NCI-H187 (cell line): ENCODE measurements around the gene TBC1D2B.

Experiments used
- DNase-seq, 2 experiments: peaks; one replicate each; lab custom pipeline; 2025; lab: John Stamatoyannopoulos, UW

TBC1D2B gene

DNA sequence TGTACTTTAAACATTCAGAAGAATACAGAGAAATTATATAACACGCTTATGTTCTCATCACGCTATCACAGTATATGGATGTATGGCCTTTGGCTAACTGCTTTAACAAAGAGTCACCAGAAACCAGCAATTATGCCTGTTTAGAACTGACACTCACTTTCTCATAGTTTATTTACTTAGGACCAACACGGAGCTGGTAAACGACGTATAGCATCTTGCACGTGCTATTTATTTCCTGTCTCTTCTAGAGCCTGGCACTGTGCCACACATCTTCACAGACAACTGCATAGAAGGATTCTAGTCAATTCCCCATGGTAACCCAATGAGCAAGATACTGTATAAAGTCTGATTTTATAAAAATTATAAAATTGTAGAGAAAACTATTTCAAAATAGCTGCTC, 43.6 kb downstream of the TBC1D2B start:
- no peak for DNase-seq

DNA sequence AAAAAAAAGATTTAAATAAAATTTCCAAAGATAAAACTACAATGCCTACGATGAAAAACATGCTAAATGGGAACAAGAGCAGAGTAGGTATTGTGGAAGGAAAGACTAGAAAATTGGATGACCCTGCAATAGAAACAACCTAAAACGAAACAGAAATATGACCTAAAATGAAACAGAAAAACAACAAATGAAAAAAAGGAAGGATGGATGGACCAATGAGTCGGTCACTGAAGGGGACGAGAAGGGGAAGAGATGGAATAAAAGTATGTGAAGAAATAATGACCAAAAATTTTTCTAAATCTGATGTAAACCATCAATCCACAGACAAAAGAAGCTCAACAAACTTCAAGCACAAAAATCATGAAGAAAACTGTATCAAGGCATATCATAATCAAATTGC, 44.8 kb downstream of the TBC1D2B start:
- no peak for DNase-seq

DNA sequence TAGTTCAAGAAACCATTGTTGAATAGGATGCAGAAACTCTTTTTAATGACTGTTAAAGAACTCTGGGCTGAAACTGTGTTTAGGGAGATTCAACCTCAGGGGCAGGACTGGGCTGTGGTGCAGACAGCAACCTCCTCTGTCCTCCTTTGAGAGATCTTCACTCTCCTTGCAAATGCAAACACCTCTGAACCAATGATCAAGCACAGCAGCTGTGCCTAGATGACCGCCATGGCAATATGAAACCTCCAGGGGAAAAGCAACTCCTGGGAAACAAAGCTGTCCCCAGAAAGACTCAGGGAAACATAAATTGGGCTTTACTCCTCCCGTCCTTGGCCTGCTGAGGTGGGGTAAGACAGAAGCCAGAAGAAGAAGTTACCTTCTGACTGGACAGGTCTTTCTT, 52.6 kb downstream of the TBC1D2B start:
- DNase-seq: no peak

DNA sequence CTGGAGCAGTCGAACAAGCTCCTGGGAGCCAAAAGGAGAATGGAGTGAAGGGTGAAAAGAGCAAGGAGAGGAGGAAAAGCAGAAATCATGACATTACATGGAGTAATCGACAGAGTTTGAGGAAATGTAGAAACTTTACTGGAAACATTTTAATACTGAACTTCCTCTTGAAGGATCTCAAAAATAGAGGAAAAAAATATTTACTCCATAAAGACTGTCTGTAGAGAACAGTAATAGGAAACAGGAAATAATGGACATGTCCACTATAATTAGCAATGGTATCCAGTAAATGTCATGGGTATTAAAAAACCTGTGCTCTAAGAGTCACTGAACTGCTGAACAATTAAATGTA, 53.0 kb downstream of the TBC1D2B start:
- no peak for DNase-seq

DNA sequence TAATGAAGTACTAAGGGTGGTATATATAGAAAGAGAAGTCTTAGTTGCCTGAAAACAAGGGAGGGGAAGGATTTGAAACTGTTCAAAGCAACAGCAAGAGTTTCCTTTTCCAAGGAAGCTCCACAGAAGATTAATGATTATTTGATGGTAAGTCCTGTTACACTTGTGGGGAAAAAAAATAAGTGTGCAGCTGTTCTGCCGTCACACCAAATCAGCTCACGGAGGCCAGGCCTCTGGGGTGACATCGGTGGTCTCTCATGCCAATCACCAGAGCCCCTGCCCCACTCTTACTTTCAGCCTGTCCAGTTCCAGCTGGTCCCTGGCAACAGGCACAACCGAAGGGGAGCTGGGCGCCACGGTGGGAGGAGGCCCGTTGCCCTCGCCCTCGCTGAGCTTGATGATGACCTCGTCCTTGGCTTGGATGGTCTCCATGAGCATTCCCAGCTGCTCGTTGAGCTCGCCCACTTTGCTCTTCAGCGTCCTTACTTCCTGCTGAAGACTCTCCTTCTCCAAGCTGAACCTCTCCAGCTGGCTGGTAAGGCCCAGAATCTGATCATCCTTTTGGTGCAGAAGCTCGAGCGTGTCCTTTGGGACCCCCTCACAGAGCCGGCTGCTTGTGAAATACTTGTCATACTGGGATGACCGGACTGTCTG, 53.5 kb downstream of the TBC1D2B start:
- DNase-seq: no peak

DNA sequence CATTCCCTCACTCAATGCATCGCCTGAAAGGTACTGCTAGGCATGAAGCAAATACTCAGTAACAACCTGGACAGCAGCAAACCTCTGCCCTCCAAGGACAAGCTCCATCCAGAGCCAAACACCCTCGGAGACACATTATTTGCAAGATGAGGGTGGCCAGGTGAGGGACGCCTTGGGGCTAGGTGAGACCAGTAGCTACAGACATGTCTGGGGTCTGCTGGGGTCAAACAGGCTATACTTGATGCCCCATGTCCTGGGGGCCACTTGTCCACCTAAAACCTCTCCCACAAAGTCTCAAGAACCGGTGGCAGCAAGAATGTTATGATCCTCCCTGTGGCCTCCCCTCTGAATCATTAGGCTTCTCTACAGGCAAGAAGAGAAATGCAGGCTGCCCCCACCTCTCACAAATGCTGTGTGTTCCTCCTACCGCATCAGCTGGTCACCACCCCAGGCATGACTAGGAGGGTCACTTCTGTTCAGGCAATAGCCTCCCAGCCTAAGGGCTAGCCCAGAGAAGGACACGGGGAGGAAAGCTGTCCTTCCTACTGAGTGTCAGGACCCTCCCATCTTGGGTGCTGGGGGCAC, 54.3 kb downstream of the TBC1D2B start:
- DNase-seq: no peak

DNA sequence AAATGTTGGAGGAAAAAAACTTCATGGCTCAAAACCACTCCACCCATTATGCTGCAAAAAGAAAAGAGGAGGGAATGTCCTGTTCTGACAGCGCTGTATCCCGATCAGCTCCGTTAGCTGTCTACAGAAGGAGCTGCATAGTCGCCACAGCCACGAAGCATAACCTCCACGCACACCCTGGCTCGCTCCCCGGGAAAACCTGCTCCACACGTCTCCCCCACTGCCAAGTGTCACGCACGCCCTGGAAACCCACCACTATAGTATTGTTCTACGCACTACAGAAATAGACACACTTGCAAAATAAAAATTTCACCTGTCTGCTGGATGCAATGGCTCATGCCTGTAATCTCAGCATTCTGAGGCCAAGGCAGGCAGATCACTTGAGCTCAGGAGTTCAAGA, 55.8 kb downstream of the TBC1D2B start:
- DNase-seq: no peak

DNA sequence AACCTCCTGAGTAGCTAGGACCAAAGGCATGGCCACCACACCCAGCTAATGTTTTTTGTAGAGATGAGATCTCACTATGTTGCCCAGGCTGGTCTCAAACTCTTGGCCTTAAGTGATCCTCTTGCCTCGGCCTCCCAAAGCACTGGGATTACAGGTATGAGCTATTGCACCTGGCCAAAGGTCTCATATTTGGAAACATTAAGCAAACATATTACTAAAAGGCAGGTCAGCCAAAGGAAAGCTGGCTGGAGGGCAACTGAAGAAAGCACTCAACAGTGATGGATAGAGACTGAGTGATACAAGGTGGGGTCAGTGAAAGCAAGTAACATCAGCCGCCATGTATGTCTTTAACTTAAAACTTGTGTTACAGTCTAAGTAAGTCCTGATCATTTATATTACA, 57.5 kb downstream of the TBC1D2B start:
- DNase-seq: no peak

DNA sequence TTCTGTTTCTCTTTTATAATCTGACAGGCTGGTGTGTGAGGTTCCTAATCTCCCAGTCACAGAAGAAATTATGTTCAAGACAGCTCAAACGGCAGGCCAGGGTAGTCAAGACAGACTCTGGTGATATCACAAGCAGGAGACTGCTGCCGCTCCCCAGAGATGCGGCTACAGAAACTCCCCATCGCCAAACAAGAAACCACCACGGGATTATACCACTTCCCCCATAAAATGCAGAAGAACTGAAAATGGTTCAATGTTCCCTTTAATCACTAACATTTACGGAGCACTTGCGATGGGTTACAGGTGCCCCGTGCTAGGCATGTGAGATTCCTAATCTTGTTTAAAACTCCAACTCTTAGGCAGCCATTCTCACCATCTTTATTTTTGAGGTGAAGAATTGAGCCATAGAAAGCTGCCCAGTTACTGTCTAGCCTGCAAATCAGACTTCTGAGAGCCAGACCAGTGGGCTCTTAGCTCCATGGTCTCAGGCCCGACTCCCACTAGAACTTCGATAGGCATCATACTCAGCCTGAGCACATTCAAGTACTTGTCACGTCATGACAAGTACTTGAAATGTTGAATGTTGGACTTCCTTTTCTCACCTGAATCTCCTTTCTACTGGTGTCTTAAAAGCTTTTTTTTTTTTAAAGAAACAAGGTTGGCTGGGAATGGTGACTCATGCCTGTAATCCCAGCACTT, 58.4 kb downstream of the TBC1D2B start:
- DNase-seq: no peak

DNA sequence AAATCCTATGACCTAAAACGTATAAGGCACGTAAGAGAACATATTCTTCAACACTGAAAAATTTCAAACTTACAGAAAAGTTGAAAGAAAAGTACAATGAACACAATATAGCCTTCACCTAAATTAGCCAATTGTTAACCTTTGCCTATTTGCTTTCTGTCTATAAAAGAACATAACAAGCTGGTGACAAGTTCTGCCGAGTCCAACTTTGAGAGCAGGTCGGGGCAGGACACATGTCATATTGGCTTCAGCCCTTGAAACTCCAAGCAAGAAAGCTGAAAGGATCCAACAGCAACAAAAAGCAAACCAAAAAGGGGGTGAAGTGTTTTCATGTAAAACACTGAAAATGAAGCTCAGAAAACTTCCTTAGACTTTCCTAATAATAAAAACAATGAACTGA, 59.1 kb downstream of the TBC1D2B start:
- DNase-seq: no peak

DNA sequence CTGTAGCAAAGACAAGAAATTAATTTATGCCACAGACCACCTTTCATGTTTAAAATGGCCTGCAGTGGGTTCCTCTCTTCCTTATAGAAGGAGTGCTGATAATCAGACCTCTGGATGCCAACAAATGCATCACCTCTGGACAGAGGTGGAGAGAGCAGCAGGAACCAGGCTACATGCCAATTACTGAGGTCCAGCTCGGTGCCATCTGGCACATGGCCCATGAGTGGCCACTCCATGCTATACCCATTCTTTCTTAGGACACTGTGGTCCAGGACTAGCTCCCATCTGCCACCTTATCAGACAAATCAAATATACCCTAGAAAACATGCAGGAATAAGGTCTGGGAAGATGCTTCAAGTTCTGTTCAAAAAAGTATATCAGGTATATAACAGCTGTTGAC, 60.7 kb downstream of the TBC1D2B start:
- DNase-seq: no peak

DNA sequence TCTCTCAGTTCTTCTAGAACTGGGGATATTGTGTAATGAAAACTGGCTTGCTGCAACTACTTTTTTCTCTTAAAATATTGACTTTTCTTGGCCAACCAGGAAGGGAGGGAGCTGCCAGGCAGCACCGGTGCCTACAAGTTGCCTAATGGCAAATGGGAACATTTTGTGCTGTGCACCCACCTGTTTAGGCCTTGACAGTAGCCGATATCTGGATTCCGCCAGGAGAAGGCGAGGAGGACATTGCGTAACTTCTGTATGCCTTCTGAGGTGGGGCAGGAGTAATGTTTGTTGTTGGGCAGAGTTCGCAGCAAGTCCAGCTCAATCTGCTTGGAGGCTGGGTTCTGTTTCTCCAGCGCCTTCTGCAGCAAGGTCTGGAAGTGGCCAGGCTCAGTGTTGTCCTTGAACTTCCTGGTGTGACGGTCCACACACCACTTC, 64.9 kb downstream of the TBC1D2B start:
- DNase-seq: no peak

DNA sequence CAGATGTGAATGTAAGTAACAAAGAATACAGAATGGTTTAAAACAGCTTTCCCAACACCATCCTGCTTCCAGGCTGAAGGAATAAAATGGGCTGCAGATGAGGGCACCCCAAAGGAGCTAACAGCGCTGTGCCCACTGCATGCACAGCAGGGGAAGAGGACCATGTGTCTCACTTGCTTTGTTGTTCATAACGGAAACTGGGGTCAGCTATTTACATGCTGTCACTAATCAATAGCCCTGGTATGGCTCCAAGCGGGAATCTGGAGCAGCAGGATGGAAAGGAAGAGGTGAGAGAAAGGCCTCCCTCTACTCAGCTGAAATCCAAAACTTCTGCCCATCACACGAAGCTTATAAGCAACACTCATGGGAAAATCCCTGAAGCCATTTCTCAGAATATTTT, 67.4 kb downstream of the TBC1D2B start:
- DNase-seq: no peak

DNA sequence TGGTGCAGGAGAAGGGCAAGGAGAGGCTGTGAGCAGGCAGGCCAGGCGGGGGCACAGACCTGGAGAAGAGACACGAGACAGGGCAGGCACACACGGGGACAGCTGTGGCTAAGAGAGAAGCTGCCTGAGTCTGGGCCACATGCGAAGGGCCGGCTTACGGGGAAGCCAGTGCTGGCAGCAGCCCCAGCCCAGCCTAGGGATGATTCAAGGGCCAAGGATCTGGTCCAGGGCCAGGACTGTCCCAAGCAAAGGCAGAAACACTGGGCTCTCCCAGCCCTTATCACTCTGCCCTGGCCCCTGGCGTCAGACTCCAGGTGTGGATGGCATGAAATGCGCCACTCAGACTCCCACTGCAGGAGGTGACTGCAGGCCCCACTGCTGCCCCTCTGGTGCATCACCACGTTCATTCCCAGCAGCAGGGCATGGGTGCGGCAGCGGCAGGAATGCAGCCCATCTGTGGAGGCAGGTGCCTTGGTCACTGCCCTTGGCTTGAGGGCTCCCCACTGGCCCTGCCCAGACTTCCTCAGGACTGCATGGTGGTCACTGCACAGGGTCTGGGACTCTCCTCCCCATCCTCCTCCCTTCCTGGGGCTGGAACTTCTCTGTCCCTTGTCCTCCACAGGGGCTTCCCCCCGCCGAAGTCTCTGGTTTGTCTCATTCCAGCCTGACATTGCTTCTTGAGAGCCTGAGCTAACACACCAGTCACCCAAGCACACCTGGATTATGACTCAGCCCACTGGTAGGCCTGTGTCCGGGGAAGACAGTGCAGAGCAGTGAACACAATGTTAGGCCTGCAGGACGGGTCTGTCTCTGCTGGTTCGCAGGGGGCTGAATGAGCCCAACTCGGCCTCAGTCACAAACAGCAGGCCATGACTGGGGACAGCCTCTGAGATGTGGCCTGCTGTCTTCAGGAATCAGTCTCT, 69.3 kb downstream of the TBC1D2B start:
- DNase-seq: no peak

DNA sequence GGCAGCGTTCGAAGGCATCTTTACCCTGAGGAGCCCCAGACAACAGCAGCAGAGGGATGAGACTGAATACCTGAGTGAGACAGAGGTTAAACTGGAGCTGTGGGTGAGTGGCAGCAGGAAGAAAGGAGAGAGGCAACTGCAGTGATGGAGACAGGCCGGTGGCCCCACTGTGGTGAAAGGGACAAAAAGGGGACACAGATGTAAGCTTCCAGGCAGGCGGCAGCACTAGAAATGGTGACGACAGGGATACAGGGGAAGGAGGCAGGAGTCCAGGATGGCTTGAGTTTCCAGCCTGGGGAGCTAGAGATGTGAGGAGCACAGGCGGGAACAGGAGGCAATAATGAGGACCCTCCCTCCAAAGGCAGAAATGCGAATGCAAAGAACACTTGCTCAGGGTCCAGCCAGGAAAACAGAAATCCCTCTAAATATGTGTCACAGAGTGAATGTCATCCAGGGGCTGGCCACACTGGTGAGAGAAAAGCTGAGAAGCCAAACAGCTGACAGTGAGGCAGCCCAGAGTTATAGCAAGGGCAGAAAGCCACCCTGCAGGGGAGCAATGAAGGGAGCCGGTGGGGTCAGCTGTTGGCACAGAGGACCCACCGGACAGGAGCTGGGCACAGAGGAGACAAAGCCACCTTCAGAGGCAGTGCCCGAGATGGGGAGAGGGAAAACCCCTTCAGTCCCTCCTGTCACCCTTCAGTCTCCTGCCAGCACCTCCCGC, 70.1 kb downstream of the TBC1D2B start:
- DNase-seq: no peak

DNA sequence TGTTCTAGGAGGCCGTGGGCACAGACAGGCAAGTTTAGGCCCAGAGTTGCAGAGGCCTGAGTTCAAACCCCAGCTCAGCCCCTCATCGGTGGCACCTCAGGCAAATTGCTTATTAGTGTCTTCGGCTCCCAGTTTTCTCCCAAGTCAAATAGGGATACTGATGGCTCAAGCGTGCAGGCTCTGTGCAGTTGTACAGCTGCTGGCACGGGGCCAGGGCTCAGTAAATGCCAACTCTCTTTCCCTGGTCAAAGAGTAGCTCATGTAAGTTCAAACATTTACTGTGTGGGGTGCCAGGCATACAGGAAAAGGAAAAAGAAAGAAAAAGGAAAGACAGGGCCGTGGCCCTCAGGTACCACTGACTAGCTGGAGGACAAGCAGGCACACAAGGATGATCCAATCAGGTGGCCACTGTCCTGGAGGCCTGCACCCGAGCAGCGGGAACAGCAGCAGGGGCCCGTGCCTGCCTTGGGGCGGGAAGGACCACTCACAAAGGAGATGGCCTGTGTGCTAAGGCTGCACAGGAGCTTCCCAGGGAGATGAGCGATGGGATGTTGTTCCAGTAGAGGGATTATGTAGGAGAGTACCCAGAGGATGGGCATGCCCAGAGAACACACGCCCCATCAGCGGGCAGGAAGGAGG, 70.8 kb downstream of the TBC1D2B start:
- no peak for DNase-seq

DNA sequence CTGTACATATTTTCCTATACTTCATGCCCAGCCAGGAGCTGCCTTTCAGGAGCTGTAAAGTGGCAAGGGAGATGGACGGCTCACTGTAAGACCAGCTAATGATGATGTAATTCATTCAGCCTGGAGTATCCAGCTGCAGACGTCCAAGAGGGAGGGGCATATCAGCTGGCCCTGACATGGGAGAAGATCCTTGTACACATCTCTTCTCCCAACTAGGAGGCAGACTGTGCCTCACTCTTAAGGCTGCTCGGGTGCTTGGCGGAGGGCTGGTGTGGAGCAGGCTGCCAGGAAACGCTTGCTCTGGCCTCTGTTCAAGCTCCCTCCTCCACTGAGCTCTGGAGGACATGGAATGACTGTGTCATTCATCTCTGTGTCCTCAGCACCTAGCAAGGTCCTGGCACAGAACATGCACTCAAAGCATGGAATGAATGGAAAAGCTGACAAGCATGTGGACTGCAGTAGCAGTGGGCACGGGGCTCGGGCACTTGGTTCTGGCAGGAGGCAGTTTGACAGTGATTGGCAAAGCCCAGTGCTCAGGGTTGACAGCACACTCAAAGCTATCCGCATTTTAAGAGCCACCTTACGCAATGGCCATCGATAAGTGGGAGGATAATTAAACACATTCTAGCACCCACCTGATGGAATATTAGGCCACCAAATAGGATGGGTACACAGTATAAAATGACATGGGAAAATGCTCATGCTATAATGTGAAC, 72.4 kb downstream of the TBC1D2B start:
- peak in 1 of 2 experiments; percentile 60 for DNase-seq

DNA sequence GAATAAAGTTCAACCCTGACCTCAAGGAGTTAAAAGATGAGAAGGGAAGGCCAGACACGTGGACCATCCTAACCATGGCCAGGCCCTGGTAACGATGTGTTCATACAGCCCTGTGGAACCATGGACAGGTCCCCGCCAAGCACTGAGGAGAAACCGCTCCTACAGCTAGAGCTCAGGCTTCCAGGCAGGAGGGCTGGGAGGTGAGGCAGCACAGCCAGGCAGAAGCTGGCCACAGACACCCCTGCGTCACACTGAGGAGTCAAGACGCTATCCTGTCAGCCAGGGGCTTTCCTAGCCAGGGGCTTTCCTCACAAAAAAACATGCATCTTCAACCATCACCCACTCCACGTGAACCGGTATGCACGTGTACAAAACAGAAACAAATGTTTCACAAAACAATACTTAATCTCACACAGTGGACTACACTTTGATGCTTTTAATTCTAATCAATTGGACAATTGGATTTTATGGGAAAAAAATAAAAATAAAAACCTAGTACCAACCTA, 73.2 kb downstream of the TBC1D2B start:
- no peak for DNase-seq

DNA sequence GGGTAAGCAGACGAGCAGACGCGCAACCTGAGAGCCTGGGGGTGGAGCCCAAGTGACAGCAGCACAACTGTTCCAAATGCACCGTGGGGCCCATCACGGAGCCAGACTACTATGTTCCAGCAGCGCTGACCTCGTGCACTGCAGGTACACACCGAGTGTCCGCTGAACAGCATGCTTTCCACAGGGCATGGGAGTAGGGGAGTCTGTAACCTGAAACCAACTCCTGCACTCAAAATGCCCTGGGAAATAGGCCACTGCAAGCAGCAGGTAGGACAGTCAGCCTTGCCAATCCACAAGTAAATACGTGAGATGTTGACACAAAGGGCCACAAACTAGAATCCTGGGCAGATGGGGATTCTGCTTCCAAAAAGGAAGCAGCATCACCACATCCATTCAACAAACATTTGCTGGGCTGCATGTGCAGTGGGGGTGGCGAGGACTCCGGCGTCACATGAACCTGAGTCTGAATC, 73.9 kb downstream of the TBC1D2B start:
- DNase-seq: peak; percentile 66 to 79

DNA sequence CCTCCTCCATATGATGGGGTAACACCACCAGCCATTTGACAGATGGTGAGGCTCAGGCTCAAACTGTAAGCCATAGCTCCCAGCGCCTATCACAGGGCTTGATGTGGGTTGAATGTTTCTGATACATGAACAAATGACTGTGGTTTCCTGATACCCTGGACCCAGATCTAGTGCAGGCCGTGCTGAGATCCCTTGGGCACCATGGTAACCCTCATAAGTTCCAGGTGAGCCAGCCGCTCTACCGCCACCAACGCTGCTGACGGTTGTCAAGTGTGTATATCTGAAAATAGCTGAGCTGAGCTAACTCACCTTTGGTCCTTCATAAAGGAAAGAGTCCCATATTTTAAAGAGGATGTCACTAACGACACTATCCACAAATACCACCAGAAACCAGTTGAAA, 74.5 kb downstream of the TBC1D2B start:
- no peak for DNase-seq
